ENCODE measurements around the gene COL26A1. TPM values are rescaled to one million over a fixed set of nuclear protein-coding genes. Genes with fewer than 3 reads are reported as not detected.

COL26A1 gene
- total RNA-seq, 2 experiments from 2014 or later, result not detected

GRCh38 chr7:101374990-101375389 lies 12.3 kb downstream of the COL26A1 start:
- Mint-ChIP-seq H3K27ac (no peak overlapping the region), H3K36me3 (no peaks in the 10 kb centered on the region), H3K4me1 (ENCODE audit: low read depth) (no peaks in the 10 kb centered on the region), H3K9me3 (no peaks in the 10 kb centered on the region), H3K27me3 (peaks cover 20% of the 10 kb centered on the region), H3K4me3 (no peak overlapping the region)
- no peak for DNase-seq
- intact Hi-C loops (cut with micrococcal nuclease), result no loop called here
- ChIA-PET POLR2A (no interaction called here), CTCF (interaction anchor here (1.8 kb wide), 1 partner anchor 36 kb away, joined by 8 read pairs; no protein-coding TSS in a partner anchor)

GRCh38 chr7:101376601-101377000 lies 13.9 kb downstream of the COL26A1 start:
- Mint-ChIP-seq H3K4me3 (no peak overlapping the region), H3K36me3 (no peaks in the 10 kb centered on the region), H3K4me1 (ENCODE audit: low read depth) (no peaks in the 10 kb centered on the region), H3K9me3 (peaks cover 5% of the 10 kb centered on the region), H3K27me3 (peaks cover 14% of the 10 kb centered on the region), H3K27ac (no peak overlapping the region)
- CTCF ChIA-PET, result interaction anchor here (1.7 kb wide), 1 partner anchor 12 kb away, joined by 5 read pairs; no protein-coding TSS in a partner anchor
- no peak for DNase-seq
- intact Hi-C loops (cut with micrococcal nuclease), result no loop called here
- POLR2A ChIA-PET, result no interaction called here

GRCh38 chr7:101377189-101377736 lies 14.6 kb downstream of the COL26A1 start:
- H3K27me3 Mint-ChIP-seq, result peaks cover 12% of the 10 kb centered on the region
- no peaks in the 10 kb centered on the region for H3K36me3 Mint-ChIP-seq
- POLR2A ChIA-PET, result no interaction called here
- H3K4me3 Mint-ChIP-seq, result no peak overlapping the region
- CTCF ChIA-PET, result interaction anchor here (1.7 kb wide), 1 partner anchor 13 kb away, joined by 5 read pairs; no protein-coding TSS in a partner anchor
- H3K9me3 Mint-ChIP-seq, result peaks cover 7% of the 10 kb centered on the region
- no peak for DNase-seq
- intact Hi-C loops (cut with micrococcal nuclease), result no loop called here
- H3K27ac Mint-ChIP-seq, result no peak overlapping the region
- no peaks in the 10 kb centered on the region for H3K4me1 Mint-ChIP-seq (ENCODE audit: low read depth)

- intact Hi-C loops (cut with micrococcal nuclease), result no loop called here
- Mint-ChIP-seq H3K36me3 (no peaks in the 10 kb centered on the region), H3K4me1 (ENCODE audit: low read depth) (no peaks in the 10 kb centered on the region), H3K4me3 (no peak overlapping the region), H3K27me3 (peaks cover 4% of the 10 kb centered on the region), H3K27ac (no peak overlapping the region), H3K9me3 (peaks cover 9% of the 10 kb centered on the region)
- ChIA-PET CTCF (no interaction called here), POLR2A (no interaction called here)
- no peak for DNase-seq
These were observed 16.1 kb downstream of the COL26A1 start for GRCh38 chr7:101378751-101379174.

- intact Hi-C loops (cut with micrococcal nuclease), result no loop called here
- DNase-seq, result no peak
- Mint-ChIP-seq H3K27me3 (peaks cover 2% of the 10 kb centered on the region), H3K4me3 (no peak overlapping the region), H3K9me3 (peaks cover 9% of the 10 kb centered on the region), H3K36me3 (no peaks in the 10 kb centered on the region), H3K4me1 (ENCODE audit: low read depth) (no peaks in the 10 kb centered on the region), H3K27ac (no peak overlapping the region)
- CTCF ChIA-PET, result no interaction called here
- POLR2A ChIA-PET, result no interaction called here
These were observed 16.6 kb downstream of the COL26A1 start for GRCh38 chr7:101379302-101379701.

GRCh38 chr7:101381549-101382111 lies 19.0 kb downstream of the COL26A1 start:
- ChIA-PET CTCF (no interaction called here), POLR2A (no interaction called here)
- DNase-seq, result no peak
- Mint-ChIP-seq H3K27ac (no peak overlapping the region), H3K4me1 (ENCODE audit: low read depth) (no peaks in the 10 kb centered on the region), H3K9me3 (peaks cover 9% of the 10 kb centered on the region), H3K36me3 (no peaks in the 10 kb centered on the region), H3K4me3 (no peak overlapping the region), H3K27me3 (no peaks in the 10 kb centered on the region)
- intact Hi-C loops (cut with micrococcal nuclease), result no loop called here

- Mint-ChIP-seq H3K9me3 (peaks cover 9% of the 10 kb centered on the region), H3K27me3 (no peaks in the 10 kb centered on the region), H3K4me3 (no peak overlapping the region), H3K27ac (no peak overlapping the region), H3K36me3 (no peaks in the 10 kb centered on the region), H3K4me1 (ENCODE audit: low read depth) (no peaks in the 10 kb centered on the region)
- POLR2A ChIA-PET, result no interaction called here
- CTCF ChIA-PET, result interaction anchor here (0.5 kb wide), 1 partner anchor 31 kb away, joined by 5 read pairs; no protein-coding TSS in a partner anchor
- intact Hi-C loops (cut with micrococcal nuclease), result no loop called here
- no peak for DNase-seq
These were observed 20.3 kb downstream of the COL26A1 start for GRCh38 chr7:101382937-101383336.

- peaks cover 8% of the 10 kb centered on the region for H3K9me3 Mint-ChIP-seq
- no peak overlapping the region for H3K4me3 Mint-ChIP-seq
These were observed 23.5 kb downstream of the COL26A1 start for GRCh38 chr7:101386177-101386557.

GRCh38 chr7:101386558-101387231 lies 24.0 kb downstream of the COL26A1 start:
- Mint-ChIP-seq H3K4me1 (ENCODE audit: low read depth) (peaks cover 6% of the 10 kb centered on the region), H3K27me3 (no peaks in the 10 kb centered on the region), H3K4me3 (no peak overlapping the region), H3K9me3 (peaks cover 2% of the 10 kb centered on the region), H3K27ac (no peak overlapping the region), H3K36me3 (no peaks in the 10 kb centered on the region)
- ChIA-PET POLR2A (no interaction called here), CTCF (interaction anchor here (1.6 kb wide), 1 partner anchor 25 kb away, joined by 5 read pairs; no protein-coding TSS in a partner anchor)
- intact Hi-C loops (cut with micrococcal nuclease), result no loop called here
- DNase-seq, result no peak

More at GRCh38 chr7:101386177-101386557, 23.5 kb downstream of the COL26A1 start:
- Mint-ChIP-seq H3K4me1 (ENCODE audit: low read depth) (peaks cover 4% of the 10 kb centered on the region), H3K27ac (no peak overlapping the region), H3K36me3 (no peaks in the 10 kb centered on the region), H3K27me3 (no peaks in the 10 kb centered on the region)
- POLR2A ChIA-PET, result no interaction called here
- no peak for DNase-seq
- intact Hi-C loops (cut with micrococcal nuclease), result no loop called here
- CTCF ChIA-PET, result interaction anchor here (0.7 to 1.6 kb wide), 2 partner anchors 25 to 71 kb away, joined by 4 to 5 read pairs; no protein-coding TSS in a partner anchor

GRCh38 chr7:101390901-101391301 lies 28.2 kb downstream of the COL26A1 start:
- CTCF ChIA-PET, result interaction anchor here (2.6 to 2.9 kb wide), 2 partner anchors 20 to 27 kb away, joined by 7 to 8 read pairs; no protein-coding TSS in a partner anchor
- no peak overlapping the region for H3K4me3 Mint-ChIP-seq

GRCh38 chr7:101391991-101392390 lies 29.3 kb downstream of the COL26A1 start:
- Mint-ChIP-seq H3K27me3 (peaks cover 2% of the 10 kb centered on the region), H3K4me3 (no peak overlapping the region), H3K36me3 (no peaks in the 10 kb centered on the region), H3K4me1 (ENCODE audit: low read depth) (peaks cover 9% of the 10 kb centered on the region), H3K9me3 (no peaks in the 10 kb centered on the region), H3K27ac (no peak overlapping the region)
- intact Hi-C loops (cut with micrococcal nuclease), result no loop called here
- ChIA-PET CTCF (interaction anchor here (0.9 to 2.6 kb wide), 2 partner anchors 19 to 20 kb away, joined by 3 to 8 read pairs; no protein-coding TSS in a partner anchor), POLR2A (no interaction called here)
- no peak for DNase-seq

More at GRCh38 chr7:101390901-101391301, 28.2 kb downstream of the COL26A1 start:
- POLR2A ChIA-PET, result no interaction called here
- peak; percentile 52 for DNase-seq
- Mint-ChIP-seq H3K27me3 (no peaks in the 10 kb centered on the region), H3K36me3 (no peaks in the 10 kb centered on the region), H3K4me1 (ENCODE audit: low read depth) (peaks cover 9% of the 10 kb centered on the region), H3K9me3 (no peaks in the 10 kb centered on the region), H3K27ac (no peak overlapping the region)
- intact Hi-C loops (cut with micrococcal nuclease), result no loop called here

GRCh38 chr7:101393865-101394264 lies 31.2 kb downstream of the COL26A1 start:
- H3K36me3 Mint-ChIP-seq, result no peaks in the 10 kb centered on the region
- peaks cover 9% of the 10 kb centered on the region for H3K4me1 Mint-ChIP-seq (ENCODE audit: low read depth)
- intact Hi-C loops (cut with micrococcal nuclease), result no loop called here
- peaks cover 7% of the 10 kb centered on the region for H3K27me3 Mint-ChIP-seq
- H3K4me3 Mint-ChIP-seq, result no peak overlapping the region
- no peak for DNase-seq
- no peaks in the 10 kb centered on the region for H3K9me3 Mint-ChIP-seq
- ChIA-PET POLR2A (no interaction called here), CTCF (interaction anchor here (1.9 kb wide), 1 partner anchor 17 kb away, joined by 4 read pairs; no protein-coding TSS in a partner anchor)
- H3K27ac Mint-ChIP-seq, result no peak overlapping the region

Data from activated CD4-positive, alpha-beta memory T cell treated with anti-CD3 and anti-CD28 coated beads for 36 hours (primary cell).